Activated gamma-delta T cell treated with anti-CD3 and anti-CD28 coated beads, Interleukin-2, amount 50 U/mL, for 16 hours (primary cell): Measurements from ENCODE around the gene PRPF6.

ENCODE experiments used
- DNase-seq: peaks from one replicate; pipeline ENCODE4 v3.0.0-alpha.2; 2020; ENCODE audit warnings: low read depth

The PRPF6 gene

GRCh38 chr20:64077541-64077875 is 96.6 kb downstream of the PRPF6 start:
- no peak for DNase-seq

- peak; percentile 29 for DNase-seq
Observed at GRCh38 chr20:64077876-64078551, 97.1 kb downstream of the PRPF6 start.

GRCh38 chr20:64078934-64079272 is 98.0 kb downstream of the PRPF6 start:
- no peak for DNase-seq

GRCh38 chr20:64079273-64080012 is 98.5 kb downstream of the PRPF6 start, which contains the start of gene RGS19:
Gene RGS19, minus strand, starts transcription at chr20:64079518. Its CDS starts 2,632 bp downstream, at chr20:64076886.
- DNase-seq = peak; percentile 41

- DNase-seq = peak; percentile 28
Observed at GRCh38 chr20:64080013-64080812, 99.3 kb downstream of the PRPF6 start, which contains the start of gene OPRL1. Gene OPRL1, plus strand, starts transcription at chr20:64080082. Its CDS starts 12,639 bp downstream, at chr20:64092721.

GRCh38 chr20:64080813-64081623 is 100.1 kb downstream of the PRPF6 start:
- no peak for DNase-seq

GRCh38 chr20:64081624-64081964 is 100.7 kb downstream of the PRPF6 start:
- DNase-seq = no peak

- no peak for DNase-seq
Observed at GRCh38 chr20:64082126-64082731, 101.3 kb downstream of the PRPF6 start.
